ENCODE results near the gene PHLDA3.
"Not testable (repeated sequence)": the region's sequence is repeated elsewhere in the genome, so short reads cannot be mapped to it uniquely, and the experiment has no call there.

The PHLDA3 gene

DNA sequence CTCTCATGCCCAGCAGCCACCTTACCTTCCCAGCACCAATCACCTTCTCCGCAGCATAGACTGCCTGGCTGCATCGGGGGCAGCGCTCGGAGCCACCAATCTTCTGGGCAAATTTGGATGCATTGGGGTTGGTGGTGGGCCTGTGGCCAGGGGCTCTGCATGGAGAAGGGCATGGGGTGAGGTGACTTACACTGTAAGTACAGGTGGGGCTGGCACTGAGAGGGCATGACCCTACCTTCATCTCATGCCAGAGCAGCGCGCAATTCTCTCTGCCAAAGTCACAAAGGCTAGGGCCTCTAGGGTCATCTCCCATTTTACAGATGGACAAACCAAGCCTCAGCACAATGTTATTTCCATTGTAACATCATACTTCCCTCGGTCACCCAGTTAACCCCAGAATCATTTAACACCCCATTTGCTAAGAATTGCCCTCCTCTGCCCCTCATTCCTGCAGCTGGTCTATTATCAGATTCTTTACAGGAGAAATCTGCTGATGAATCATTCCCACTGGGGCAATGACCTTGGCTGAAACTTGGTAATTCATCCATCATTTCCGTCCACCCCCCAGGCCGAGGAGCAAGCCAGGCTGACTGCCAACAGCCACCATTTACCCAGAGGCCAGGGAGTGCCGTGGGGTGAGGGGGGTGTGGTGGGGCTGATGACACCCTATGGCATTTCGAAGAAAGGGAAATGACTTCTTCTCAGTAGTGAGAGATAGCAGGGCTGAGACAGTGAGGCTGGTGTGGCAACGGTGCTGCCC is 20.0 kb upstream of the PHLDA3 start:
- in situ Hi-C loops (cut with HindIII; ENCODE audit: low sequenced_read_pairs), result no loop called here

DNA sequence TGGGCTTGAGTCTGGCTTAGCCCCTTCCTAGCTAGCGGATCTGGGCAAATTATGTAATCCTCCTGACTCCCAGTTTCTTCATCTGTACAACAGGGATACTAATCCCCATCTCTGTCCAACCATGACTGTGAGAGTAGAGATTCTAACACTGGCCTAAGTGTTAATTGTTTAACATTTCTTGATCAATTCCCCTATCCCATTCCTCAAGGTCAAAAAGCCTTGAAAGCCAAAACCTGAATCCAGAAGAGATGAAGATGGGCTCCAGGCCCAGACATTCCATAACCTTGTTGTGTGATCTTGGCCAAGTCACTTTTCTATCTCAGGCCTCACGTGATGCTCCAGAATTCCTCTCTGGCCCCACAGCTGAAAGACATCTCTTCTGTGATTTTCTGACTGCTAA is 18.8 kb upstream of the PHLDA3 start:
- in situ Hi-C loops (cut with HindIII; ENCODE audit: low sequenced_read_pairs), result no loop called here

DNA sequence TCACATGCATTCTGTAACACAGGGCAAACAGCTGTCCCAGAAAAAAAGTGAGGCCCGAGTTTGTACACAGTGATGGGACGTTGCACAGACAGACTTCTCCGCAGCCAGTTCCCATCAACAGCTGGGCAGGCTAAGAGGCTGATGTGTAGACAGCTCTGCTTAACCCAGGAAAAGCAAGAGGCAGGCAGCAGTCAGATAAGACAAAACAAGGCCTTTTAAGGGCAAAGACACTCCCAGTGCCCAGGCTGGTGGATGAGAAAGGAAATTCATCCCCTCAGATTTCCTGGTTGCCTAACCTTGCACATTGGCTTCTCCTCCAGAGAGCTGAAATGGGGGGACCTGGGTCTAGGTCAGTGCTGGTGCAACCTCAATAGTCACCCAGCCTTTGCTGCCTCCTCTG is 17.2 kb upstream of the PHLDA3 start:
- in situ Hi-C loops (cut with HindIII; ENCODE audit: low sequenced_read_pairs), result no loop called here

DNA sequence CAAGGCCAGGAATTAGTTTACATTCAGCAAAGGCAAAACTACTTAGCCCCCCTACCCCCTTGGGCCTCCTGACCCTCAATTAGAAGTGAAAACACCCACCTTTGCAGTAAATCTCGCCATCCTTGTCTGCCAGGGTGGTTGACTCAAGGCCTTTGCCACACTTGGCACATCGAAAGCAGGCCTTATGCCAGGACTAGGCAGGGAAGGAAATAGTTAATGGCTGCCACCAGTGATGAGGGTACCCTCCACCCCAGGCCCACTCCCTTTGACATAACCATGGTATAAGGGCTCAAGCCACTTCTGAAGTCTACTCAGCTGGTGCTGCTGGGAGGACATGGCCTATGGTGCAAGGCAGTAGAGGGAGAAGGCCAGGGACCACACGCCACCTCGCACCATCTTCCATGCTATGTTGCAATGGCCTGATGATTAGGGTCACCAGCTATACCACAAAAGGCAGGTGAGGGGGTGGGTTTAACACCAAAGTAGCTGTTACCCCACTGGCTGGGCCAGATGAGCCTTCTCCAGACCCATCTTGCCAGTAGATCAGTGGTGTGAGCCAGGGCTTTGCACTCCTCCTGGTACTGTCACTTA is 16.3 kb upstream of the PHLDA3 start:
- in situ Hi-C loops (cut with HindIII; ENCODE audit: low sequenced_read_pairs), result no loop called here

DNA sequence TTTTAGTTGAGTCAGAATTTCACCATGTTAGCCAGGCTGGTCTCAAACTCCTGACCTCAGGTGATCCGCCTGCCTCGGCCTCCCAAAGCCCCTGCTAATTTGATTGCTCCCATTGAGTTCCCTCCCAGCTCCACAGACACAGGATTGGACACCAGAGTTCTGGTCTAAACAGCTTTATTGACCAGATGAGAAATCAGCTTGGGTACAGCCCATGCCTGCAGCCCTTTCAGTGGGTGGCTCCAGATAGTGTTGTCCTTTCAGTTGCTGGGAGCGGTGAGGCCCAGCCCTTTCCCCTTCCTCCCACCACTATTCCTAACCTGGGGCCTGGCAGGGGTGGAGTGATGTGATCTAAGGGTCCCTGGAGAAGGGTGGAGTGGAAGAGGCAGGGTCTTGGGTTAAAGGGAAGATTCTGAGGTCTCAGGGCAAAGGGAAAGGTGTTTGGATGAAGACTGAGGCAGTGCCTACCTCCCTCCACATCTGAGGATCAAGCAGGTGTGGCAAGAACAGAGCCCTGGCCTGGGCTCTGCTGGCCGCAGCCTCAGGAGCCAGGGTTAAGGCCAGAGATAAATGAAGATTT is 14.5 kb upstream of the PHLDA3 start:
- in situ Hi-C loops (cut with HindIII; ENCODE audit: low sequenced_read_pairs), result no loop called here

DNA sequence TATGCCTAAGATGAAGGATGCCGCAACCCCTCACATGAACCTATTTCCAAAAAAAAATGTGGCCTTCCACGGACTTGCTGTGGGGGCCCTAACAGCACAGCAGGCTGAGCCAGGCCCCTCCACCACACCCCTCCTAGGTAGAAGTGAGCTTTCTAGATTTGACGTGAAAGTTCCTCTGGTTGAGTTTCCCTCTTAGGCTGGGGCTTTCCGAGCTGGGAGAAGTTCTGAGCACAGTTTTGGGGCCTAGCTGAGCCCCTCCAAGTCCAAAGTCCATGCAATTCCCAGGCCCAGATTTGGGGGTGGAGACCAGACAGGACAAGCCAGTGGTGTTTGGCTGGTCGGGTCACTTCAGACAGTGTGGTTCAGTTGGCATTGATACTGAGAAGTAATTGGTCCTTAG is 13.8 kb upstream of the PHLDA3 start:
- in situ Hi-C loops (cut with HindIII; ENCODE audit: low sequenced_read_pairs), result no loop called here

DNA sequence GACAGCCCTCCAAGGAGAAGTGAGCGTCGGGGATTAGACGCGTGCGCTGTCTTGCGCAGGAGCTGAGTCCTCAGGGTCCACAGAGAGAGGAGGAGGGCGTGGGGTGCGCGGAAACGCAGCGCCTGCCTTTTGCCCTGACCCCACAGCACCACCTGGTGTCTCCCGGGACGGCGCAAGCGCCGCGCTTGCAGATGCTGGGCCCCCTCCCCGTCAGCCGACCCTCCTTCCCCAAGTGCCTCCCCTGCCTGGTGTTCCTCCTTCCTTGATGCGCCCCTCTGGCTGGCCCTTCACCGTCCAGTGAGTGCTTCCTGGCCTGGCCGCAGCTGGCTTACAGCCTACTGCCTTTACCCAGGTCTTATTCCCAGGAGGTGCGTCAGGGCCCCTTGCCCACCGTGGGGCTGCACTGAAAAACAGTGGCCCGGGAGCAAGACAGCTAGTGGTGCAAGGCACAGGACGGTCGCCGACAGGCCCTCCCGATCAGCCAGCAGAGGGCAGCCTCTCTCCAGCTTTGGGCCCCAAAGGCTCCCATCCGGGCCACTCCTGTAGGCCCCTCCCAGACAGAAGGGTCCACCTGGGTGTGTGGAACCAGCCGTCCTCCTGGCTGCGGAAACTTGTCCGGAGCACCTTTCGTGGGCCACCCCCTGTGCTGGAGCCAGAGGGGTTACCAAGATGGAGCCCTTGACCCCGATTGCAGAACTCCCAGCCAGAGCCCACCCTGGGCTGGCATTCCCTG is 12.9 kb upstream of the PHLDA3 start:
- in situ Hi-C loops (cut with HindIII; ENCODE audit: low sequenced_read_pairs), result no loop called here

DNA sequence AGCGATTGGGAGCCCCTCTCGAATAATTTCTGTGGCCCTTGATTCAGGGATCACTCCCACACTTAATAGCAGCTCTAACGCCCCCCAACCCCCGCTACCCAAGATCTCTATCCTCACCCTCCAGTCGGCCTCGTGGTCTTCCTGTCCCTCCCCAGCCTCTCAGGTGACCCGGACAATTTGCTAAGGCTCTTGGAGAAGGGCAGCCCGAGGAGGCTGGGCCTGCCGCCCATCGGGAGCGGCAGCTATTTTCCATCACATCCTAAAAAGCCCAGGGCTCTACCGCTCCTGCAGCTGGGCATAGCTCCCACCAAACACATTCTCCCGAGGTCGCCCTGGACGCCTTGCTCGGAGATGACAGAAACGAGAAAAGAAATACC is 12.0 kb upstream of the PHLDA3 start:
- in situ Hi-C loops (cut with HindIII; ENCODE audit: low sequenced_read_pairs), result no loop called here

DNA sequence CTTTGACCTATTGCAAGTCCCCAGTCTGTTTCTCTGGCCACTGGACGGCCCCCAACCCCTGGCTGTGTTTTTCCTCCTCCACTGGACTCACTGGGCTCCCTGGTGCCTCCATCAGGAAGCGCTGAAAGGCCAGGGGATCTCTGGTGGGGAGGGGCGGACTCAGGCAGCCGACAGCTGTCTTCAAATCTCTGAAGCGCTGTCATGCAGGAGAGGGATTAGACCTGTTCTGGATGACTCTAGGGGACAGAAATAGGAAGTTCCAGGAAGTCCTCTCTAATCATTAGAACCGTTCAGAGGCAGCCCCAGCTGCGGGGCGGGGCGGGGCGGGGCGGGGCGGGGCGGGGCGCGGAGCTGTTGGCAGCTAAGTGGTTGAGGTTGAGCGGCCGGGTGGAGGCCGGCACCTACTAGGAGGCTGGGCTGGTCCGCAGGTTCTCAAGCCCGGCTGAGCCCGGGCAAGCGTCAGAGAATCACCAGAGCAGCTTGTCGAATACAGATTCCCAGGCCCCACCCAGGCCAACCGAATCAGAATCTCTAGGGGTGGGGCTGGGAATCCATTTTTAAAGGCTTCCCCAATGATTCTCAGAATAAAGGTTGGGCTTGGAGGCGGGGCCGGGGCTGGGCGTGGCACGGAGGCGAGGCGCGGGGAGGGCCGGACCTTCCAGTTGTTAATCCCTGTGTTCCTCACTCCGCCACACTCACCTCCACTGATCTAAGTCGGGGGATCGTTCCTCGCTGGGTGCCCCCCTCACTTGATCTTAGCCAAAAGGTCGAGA is 11.4 kb upstream of the PHLDA3 start:
- in situ Hi-C loops (cut with HindIII; ENCODE audit: low sequenced_read_pairs), result no loop called here

DNA sequence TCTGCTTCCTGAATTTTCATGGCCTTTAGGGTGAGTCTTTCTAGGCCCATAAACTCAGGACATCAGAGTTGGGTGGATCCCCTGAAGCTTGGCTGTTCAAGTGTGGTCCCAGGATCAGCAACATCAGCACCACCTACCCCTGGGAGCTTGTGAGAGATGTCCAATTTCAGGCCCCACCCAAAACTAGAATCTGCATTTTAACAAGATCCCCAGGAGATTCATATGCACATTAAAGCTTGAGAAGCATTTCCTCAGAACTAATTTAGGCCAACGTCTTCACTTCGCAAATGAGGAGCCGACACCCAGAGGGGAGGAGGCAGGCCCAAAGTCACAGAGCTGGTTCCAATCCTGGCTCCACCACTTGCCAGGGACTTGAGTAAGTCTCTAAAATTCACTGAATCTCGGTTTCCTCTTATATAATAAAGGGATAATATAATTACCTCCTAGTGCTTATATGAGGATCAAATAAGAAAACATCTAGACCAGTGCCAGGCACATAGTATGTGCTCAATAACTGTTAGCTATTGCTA is 10.3 kb upstream of the PHLDA3 start:
- in situ Hi-C loops (cut with HindIII; ENCODE audit: low sequenced_read_pairs), result loop anchor here (5.0 kb wide), 1 partner anchor 38 kb away; no protein-coding TSS in a partner anchor

DNA sequence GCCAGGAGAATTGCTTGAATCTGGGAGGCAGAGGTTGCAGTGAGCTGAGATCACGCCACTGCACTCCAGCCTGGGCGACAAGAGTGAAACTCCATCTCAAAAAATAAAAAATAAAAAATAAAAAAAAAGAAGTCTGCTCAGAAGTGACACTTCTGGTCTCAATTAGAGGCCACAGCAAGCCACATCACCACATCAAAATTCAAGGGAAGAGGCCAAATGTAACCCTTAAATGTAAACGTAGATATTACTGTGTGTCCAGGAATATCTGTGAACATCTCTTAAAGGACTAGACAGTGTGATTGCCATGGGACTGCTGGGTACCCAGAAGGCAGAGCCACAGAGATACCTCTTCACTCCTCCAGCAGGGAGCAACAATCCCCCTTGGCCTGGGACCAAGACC is 9.7 kb upstream of the PHLDA3 start:
- in situ Hi-C loops (cut with HindIII; ENCODE audit: low sequenced_read_pairs), result loop anchor here (5.0 kb wide), 1 partner anchor 39 kb away; no protein-coding TSS in a partner anchor

DNA sequence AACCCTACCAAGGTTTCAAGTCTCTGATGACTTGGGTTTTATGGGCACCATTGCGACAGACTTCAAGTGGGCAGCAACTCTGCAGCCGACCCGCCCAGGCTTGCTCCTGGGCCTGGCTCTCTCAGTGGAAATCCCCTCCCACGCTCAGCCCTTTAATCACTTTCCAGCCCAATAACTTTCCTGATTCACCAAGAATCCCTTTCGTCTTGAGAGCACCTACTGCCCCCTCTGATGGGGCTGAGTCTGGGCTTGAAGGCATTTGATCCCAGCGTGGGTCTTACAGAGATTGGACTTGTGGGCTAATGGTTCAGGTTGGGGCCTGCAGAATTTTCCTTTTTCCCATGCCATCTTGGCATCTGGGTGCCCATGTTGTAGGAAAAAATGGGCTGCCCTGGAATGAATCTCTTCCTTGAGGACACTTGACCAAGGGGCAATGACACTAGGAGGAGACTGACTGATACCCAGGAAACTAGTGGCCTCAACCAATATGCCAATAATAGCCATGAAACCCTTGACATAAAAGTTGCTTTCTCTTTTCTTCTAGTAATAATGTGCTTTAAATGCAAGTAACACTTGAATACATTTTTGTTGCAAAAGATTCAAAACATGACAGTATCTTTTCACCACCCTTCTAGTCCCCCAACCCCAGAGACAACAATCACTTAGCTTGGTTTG is 7.8 kb upstream of the PHLDA3 start:
- in situ Hi-C loops (cut with HindIII; ENCODE audit: low sequenced_read_pairs), result loop anchor here (5.0 kb wide), 1 partner anchor 40 kb away; no protein-coding TSS in a partner anchor

DNA sequence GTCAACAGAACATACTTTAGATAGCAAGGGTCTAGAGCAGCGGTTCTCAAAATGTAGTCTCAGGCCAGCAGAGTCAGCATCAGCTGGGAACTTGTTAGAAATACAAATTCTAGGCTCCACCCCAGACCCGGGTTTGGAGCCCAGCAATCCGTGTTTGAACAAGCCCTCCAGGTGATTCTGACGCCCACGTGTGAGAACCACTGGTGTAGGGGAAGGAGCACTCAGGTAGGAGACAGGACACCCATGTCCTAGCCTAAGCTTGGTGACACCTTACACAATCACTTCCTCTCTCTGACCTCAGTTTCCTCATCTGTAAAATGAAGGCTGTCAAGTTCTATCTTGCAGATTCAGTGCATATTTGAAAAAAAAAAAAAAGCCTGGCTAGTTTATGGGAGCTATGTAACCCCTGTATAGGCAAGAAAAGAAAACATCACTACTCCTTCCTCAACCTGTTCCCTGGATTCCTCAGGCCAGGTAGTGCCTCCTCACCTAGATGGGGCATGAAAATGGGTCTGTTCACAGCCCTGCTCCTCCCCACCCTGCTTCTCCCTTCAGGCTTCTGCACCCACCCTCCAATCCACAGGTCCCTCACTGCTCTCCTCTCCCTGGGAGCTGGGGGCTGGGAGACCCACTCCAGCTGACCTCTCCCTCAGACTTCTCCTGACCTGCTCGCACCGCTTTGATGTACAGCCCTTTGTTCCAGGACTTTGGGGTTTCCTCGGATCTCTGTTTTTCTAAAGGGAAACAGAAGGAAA is 7.1 kb upstream of the PHLDA3 start:
- in situ Hi-C loops (cut with HindIII; ENCODE audit: low sequenced_read_pairs), result loop anchor here (5.0 kb wide), 1 partner anchor 41 kb away; no protein-coding TSS in a partner anchor

DNA sequence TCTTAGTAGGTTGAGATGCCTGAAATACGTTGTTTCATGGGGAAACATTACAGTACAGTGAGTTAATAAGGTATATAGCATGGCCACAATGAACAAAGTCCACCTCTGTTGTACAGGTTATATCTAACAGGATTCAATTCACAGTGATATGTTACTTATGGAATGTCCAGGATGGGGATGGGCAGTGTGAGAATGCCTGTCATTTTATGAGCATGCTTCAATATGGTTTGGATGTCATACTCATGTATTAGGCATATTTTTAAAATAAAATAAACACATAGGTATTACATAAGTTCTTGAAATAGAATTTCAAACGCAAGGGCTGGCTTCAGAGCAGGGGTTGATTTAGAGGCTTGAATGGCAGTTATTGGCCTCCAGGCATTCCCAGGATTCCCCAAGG is 6.1 kb upstream of the PHLDA3 start:
- in situ Hi-C loops (cut with HindIII; ENCODE audit: low sequenced_read_pairs), result loop anchor here (5.0 kb wide), 1 partner anchor 42 kb away; no protein-coding TSS in a partner anchor

DNA sequence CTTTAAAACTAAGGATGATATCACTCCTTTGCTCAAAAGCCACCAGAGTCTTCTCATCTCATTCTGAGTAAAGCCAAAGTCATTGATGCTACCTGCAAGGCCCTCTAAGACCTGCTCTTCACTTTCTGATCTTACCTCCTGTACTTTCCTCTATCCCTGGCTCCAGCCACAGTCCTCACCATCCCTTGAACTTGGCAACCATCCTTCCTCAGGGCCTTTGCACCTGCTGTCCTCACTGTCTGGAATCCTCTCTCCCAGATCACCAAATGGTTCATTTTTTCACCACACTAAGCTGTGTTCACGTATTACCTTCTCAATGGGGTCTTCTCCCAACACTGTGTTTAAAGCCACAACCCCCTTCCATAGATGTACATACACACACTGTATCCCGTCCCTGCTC is 4.3 kb upstream of the PHLDA3 start:
- in situ Hi-C loops (cut with HindIII; ENCODE audit: low sequenced_read_pairs), result no loop called here

DNA sequence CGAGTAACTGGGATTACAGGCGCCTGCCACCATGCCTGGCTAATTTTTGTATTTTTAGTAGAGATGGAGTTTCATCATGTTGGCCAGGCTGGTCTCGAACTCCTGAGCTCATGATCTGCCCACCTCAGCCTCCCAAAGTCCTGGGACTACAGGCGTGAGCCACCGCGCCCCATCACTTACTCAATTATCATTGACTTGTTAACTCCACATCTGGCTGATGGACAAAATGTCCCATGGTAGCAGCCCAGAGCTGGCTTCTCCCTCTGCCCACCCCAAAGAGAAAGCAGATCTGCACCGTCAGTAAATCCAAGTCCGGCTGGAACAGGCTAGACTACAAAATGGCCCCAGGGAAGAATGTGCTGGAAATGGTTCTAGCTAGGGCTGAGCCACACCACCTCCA is 3.3 kb upstream of the PHLDA3 start:
- in situ Hi-C loops (cut with HindIII; ENCODE audit: low sequenced_read_pairs), result not testable (repeated sequence)

DNA sequence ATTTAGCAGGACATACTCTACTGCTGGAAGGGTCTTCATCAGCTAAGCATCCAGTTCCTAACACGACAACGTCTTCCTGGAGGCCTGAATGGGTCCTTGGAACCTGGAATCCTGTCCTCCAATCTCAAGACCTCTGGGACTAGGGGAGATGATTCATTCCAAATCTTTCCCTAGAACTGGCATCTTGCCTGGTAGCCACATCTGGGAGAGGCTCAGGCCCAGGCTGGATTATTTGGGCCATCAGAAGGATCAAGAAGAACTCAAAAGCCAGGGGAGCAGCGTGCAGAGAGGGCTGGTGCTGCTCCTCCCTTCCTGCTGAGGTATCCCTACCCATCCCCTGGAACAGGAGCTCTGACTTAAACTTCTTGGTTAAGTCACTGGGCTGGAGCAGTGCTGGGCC is 2.8 kb upstream of the PHLDA3 start:
- in situ Hi-C loops (cut with HindIII; ENCODE audit: low sequenced_read_pairs), result no loop called here

DNA sequence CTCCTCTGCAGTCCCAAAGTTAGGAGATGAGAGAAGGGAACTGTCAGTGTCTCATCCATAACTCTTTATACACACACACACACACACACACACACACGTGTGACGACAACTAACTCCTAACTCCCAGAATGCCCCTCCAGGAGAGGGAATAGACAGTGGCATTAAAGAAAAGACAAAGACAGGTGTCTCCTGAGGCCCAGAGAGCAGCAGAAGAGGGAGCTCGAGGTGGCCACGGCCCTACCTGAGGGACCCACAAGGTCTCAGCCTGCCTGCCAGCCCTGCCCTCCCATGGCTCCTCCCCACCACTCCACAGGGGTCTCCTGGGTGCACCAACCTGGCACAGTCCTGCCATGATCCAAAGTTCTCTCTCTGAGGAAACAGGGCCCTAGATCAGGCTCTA is 1.6 kb upstream of the PHLDA3 start:
- in situ Hi-C loops (cut with HindIII; ENCODE audit: low sequenced_read_pairs), result no loop called here

DNA sequence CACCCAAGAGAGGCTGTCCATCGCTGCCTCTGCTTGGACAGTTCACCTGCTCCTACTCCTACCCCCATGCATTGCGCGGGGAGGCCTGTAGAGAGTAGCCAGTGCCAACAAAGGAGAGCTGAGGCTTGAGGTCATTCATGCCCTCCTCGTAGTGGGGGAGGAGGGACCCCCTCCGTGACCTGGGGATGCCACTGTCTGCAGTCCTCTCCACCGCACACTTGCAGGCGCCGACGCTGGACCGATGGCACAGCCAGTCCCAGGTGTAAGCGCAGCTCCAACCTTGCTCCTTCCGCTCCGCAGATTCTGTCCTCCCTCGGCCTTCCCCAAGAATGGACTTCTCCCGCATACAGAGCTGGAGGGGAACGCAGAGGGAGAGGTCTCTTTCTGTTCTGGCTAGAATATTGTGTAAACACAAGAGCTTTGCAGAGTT is 672 bp upstream of the PHLDA3 start:
- in situ Hi-C loops (cut with HindIII; ENCODE audit: low sequenced_read_pairs), result no loop called here

Data from endothelial cell of hepatic sinusoid (primary cell).